Mesodermal cell (in vitro differentiated cells): ENCODE results near the gene ANKRD9.

ENCODE experiments used
- H3K27ac ChIP-seq: 2 replicates; pipeline ENCODE4 v1.7.0; 2013; ENCODE audit warnings: mild to moderate bottlenecking, low read depth, low read length, moderate library complexity; ENCODE audit not compliant: severe bottlenecking
- H3K36me3 ChIP-seq: 2 replicates; pipeline ENCODE4 v1.7.1; 2013; ENCODE audit warnings: mild to moderate bottlenecking, low read length, moderate library complexity; ENCODE audit not compliant: control insufficient read depth, insufficient read depth
- H3K4me1 ChIP-seq: one replicate; pipeline ENCODE4 v1.7.1; 2013; ENCODE audit warnings: mild to moderate bottlenecking, low read length; ENCODE audit not compliant: insufficient read depth, control insufficient read depth, poor library complexity, severe bottlenecking
- H3K4me3 ChIP-seq: 2 replicates; pipeline ENCODE4 v1.7.0; 2013; ENCODE audit warnings: low read length, control low read depth, mild to moderate bottlenecking; ENCODE audit not compliant: insufficient read depth, poor library complexity, severe bottlenecking; ENCODE audit errors: extremely low read depth
- H3K9me3 ChIP-seq: 2 replicates; pipeline ENCODE4 v1.7.1; 2013; ENCODE audit warnings: mild to moderate bottlenecking, low read length, moderate library complexity; ENCODE audit not compliant: control insufficient read depth
- WGBS, 2 experiments: methylation state at CpG; one replicate each; pipeline ENCODE4 v1.1.5; 2013; ENCODE audit warnings: missing lambda C conversion rate in 2 of 2; ENCODE audit not compliant: insufficient coverage in 2 of 2; 5-methylcytosine and 5-hydroxymethylcytosine counted together

The ANKRD9 gene

DNA sequence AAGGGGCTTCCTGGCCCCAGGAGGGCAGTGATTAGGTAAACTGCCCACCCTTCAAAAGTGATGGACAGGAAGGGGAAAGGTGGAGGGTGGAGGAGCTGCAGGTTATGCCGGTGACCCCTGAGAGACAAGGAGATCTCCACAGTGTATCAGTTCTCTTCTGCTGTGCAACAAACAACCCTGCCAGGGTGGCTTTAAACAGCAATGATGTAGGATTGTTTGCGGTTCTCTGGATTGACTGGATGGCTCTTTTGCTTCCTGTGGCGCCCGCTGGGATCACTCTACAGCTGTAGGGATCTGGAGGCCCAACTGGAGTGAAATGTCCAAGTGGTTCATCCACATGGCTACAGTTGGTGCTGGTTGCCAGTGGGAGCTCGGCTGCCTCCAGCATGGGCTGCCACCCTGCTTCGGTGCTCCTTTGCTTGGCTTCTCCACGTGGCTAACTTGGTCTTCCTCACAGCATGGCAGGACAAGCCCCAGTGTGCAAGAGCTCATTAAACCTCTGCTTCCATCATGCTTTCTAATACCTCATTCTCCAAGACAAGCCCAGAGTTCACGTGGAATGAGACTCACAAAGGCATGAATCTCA is 8.6 kb upstream of the ANKRD9 start:
- Histone ChIP-seq H3K4me3 (no peak overlapping the region), H3K36me3 (no peaks in the 10 kb centered on the region), H3K4me1 (no peaks in the 10 kb centered on the region), H3K9me3 (no peaks in the 10 kb centered on the region), H3K27ac (no peak overlapping the region)
- 96 to 98% methylated on average over 7 to 8 of the region's 8 CpGs for WGBS, 2 experiments

DNA sequence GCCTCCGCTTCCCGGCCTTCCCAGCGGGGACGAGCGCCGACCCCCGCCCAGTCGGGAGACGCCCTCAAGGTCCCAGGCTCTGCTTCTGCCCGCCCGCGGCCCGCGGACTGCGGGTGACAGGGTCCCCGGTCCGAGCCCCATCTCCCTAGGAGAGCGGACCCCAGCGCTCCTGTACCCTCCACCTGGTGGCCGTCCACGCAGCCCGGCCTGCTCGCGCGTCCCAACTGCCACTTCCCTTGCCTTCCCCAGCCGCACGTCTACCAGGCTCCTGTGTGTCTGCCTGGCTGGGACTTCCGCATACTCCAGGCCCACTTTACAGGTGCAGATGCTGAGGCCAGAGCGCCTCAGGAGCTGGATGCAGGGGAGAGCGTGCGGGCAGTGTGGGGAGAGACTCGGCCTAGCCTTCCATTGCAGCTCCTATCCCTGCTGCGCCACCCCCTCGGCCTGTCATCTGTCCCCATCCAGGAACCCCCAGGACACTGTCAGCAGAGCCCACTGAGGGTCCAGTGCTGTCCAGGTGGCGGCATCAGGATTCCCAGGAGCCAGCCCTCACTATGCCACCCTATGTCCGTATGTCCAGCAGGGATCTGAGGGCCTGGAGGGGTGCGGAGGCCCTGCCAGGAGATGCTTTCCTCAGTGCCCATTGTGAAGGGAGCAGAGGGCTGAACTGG is 8.0 kb upstream of the ANKRD9 start:
- H3K9me3 ChIP-seq = no peaks in the 10 kb centered on the region
- no peaks in the 10 kb centered on the region for H3K4me1 ChIP-seq
- no peak overlapping the region for H3K27ac ChIP-seq
- peak overlapping the region; percentile 57 for H3K4me3 ChIP-seq
- WGBS, 2 experiments = 34 to 35% methylated on average over 36 to 37 of the region's 37 CpGs
- H3K36me3 ChIP-seq = no peaks in the 10 kb centered on the region

DNA sequence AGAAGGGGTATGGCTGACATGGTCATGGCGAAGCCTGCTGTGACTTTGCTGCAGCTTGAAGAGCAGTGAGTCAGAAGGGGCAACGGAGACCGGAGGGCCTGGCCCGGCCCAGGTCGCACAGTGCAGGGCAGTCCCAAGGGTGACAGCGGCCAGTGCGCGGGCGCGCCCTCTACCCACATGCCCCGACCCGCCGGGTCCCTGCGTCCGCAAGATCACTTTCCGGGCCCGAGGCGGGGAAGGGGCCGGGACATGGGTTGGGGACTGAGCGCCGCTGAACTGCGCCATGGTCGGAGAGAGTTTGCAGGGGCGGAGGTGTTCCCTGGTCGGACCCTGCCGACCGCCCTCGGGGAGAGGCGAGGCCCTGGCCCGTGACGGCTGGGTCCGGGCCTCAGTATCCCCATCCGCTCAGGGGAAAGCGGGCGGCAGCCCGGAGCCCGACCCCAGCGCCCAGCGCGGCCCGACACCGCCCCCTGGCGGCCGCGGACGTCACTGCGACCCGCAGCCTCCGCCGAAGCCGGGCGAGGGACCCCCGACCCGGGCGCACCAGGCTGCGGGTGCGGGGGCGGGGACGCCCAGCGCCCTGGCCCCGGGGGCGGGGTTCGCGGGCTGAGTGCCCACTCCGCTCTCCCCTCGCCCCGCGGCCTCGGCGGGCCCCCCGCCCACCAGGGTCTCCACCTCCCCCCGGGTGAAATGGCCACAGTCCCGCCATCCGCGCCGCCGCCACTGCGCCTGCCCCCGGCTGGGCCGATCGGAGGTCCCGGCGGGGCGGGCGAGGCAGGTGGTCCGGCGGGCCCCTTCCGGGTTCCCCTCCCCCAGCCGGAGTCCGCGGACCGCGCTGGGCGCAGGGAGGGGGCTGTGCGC is 7.2 kb upstream of the ANKRD9 start:
- WGBS, 2 experiments = 1 to 2% methylated on average over 61 to 82 of the region's 95 CpGs
- Histone ChIP-seq H3K4me1 (no peaks in the 10 kb centered on the region), H3K27ac (no peak overlapping the region), H3K9me3 (no peaks in the 10 kb centered on the region), H3K4me3 (peak overlapping the region; percentile 57), H3K36me3 (no peaks in the 10 kb centered on the region)

DNA sequence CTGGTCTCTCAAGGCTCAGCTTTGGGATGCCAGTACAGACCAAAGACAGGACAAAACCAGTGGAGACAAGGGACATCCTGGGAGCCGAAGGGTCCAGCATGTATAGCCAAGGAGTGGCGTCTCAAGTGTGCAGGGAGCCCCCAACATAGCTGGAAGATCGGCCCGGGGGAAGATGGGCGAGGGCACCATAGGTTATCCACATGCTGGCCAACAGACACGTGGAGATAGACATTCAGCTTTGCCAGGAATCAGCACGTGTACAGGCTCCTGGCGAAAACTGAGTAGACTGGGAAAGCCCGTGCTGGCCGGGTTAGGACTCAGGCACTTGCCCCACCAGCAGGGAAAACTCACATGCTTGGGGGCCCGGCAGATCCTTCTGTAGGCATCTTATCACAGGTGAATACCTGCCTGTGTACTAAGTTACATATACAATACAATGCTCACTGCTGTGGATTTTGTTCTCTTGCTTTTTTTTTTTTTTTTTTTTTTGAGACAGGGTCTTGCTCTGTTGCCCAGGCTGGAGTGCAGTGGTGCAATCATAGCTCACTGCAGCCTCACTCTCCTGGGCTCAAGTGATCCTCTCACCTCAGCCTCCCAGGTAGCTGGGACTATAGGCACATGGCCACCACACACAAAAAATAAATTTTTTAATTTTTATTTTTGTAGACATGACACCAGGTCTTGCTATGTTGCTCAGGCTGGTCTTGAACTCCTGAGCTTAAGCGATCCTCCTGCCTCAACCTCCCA is 5.6 kb upstream of the ANKRD9 start:
- WGBS, 2 experiments = 77 to 86% methylated on average over 10 to 11 of the region's 12 CpGs
- no peaks in the 10 kb centered on the region for H3K36me3 ChIP-seq
- no peak overlapping the region for H3K4me3 ChIP-seq
- H3K4me1 ChIP-seq = no peaks in the 10 kb centered on the region
- H3K27ac ChIP-seq = no peak overlapping the region
- H3K9me3 ChIP-seq = no peaks in the 10 kb centered on the region

DNA sequence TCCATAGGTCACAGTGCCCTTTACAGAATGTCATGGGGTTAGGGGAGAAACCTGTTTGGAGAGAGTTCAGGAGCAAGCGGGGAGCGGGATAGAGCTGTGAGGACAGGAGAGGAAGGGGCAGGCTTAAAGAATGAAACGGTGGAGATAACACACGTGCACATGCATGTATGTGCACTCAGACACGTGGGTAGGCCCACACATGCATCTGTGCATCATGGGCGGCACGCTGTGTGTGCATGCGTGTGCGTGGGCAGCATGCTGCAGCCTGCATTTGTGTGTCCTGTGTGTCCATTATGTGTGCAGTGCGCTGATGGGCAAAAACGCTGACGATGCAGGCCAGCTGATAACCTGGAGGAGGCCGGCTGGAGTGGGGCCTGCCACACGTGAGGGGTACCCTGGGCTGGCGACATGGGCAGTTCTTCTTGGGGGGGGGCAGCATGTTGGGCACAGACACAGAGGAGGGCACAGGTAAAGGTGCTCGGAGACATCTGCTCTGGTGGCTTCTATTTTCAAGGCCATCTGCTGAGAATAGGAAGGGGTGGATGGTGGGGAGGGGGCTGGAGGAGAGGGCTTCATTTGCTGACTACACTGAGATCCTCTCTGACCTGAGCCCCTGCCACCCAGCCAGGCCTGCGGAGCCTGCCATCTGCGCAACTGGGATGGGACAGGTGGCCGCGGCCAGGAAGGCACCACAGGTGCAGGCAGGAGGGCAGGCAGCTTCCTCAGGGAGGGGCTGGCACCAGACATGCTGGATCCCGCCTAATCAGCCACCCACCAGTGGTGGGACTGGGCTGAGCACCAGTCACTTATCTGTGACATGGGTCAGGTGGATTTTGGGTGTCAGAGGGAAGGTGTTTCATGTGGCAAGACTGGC is 4.6 kb upstream of the ANKRD9 start:
- Histone ChIP-seq H3K4me3 (no peak overlapping the region), H3K9me3 (no peaks in the 10 kb centered on the region), H3K4me1 (no peaks in the 10 kb centered on the region), H3K36me3 (no peaks in the 10 kb centered on the region), H3K27ac (no peak overlapping the region)
- WGBS, 2 experiments = 89 to 90% methylated on average over 18 to 19 of the region's 21 CpGs

DNA sequence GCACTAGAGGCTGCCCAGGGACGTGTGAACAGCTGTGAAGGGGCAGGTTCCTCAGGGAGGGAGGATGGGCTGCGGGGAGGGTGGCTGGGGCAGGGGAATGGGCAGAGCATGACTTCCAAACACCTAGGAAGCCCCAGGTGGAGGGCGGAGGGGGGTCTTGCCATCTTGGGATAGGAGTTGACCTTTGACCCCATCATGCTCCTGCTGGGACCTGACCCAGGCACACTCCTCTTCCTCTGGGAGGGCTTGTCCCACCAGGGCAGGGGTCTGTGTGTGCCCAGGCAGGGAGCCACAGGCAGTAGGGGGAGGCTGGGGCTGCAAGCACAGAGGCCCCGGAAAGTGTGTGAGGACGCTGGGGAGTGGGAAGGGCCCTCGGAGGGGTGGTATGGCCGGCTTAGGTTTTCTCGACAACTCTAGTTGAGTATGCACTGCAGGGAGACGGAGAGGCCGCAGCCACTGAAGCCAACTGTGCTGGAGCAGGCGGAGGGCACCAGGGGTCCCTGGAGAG is 3.3 kb upstream of the ANKRD9 start:
- 80 to 82% methylated on average over 10 of the region's 11 CpGs for WGBS, 2 experiments
- no peak overlapping the region for H3K27ac ChIP-seq
- H3K4me1 ChIP-seq = no peaks in the 10 kb centered on the region
- H3K9me3 ChIP-seq = no peaks in the 10 kb centered on the region
- H3K36me3 ChIP-seq = no peaks in the 10 kb centered on the region
- H3K4me3 ChIP-seq = no peak overlapping the region

DNA sequence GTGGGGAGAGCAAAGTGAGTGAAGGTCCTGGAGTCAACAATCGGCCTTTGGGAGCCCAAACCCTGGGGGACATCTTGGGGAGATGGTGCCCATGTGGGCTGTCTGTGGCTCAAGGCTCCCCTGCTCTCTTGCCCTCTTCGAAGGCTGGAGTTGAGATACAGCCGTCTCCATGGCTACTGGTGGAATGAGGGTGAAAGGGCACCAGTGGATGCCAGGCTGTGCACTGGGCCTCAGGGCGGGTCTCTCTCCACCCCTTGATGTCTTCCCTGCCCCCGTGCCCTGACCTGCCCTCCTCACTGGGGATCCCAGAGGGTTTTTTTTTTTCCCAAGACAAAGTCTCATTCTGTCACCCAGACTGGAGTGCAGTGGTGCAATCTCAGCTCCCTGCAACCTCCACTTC is 2.0 kb upstream of the ANKRD9 start:
- Histone ChIP-seq H3K4me1 (no peaks in the 10 kb centered on the region), H3K4me3 (no peak overlapping the region), H3K9me3 (no peaks in the 10 kb centered on the region), H3K27ac (no peak overlapping the region), H3K36me3 (peaks cover under 1% of the 10 kb centered on the region)
- WGBS, 2 experiments = 86 to 89% methylated on average over 3 to 4 of the region's 5 CpGs

DNA sequence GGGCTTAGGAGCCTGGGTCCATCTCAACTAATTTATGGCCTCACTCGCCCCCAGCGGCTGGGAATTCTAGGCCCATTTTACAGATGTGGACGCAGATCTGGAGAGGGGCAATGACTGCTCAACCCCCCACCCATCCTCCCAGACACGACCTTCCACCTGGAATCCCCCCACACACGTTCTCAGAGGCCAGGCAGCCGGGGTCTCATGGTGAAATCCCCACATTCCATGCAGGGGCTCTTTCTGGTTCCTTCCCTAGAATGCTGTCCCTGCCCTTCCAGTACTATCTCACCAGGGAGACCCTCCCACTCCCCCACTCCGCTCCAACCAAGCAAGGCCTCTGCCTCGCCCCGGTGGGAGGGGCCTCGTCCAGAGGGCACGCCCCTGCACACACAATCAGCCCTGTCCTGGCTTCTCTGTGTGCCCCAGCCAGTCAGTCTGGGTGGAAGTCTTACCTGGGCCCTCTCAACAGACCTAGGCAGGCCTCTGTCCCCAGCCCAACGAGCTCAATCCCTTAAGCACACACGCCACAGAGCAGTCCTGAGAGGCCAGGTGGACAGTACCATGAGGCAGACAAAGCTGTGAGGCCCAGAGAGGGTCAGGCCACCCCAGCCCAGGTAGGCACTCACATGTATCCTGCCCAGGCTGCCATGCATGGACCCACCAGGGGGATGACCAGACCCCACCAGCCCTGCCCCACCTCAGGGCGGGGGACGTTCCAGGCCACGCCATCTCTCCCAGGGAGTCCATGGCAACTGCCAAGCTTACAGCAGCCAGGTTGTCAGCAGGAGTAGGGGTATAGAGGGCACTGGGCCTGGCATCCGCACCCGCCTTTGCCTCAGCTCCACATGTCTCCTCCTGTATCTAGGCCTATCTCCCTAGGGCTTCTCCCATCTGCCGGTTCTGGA is 1.3 kb upstream of the ANKRD9 start:
- Histone ChIP-seq H3K27ac (peak overlapping the region; percentile 79), H3K9me3 (no peaks in the 10 kb centered on the region), H3K36me3 (peaks cover 7% of the 10 kb centered on the region), H3K4me3 (peak overlapping the region; percentile 54), H3K4me1 (no peaks in the 10 kb centered on the region)
- WGBS, 2 experiments = 51 to 56% methylated on average over 16 to 18 of the region's 19 CpGs
